Measurements from ENCODE around the gene SHE.

SHE gene

GRCh38 chr1:154485910-154486496 is 16.2 kb downstream of the SHE start:
- no peak overlapping the region for H3K4me2 ChIP-seq (ENCODE audit: low read length, poor library complexity, severe bottlenecking)
- no peak overlapping the region for H2BK5ac ChIP-seq (ENCODE audit: low read depth, low read length, poor library complexity, severe bottlenecking)
- no peak overlapping the region for H4K8ac ChIP-seq (ENCODE audit: low read length)
- H2BK12ac ChIP-seq (ENCODE audit: low read length in 2 of 2): no peak overlapping the region
- no peak for DNase-seq
- peaks cover under 1% of the 10 kb centered on the region for H3K9me3 ChIP-seq (ENCODE audit: control insufficient read depth, low read length)
- H3K79me1 ChIP-seq (replicated peaks; ENCODE audit: low read length, poor library complexity, severe bottlenecking): no peaks in the 10 kb centered on the region
- no peak overlapping the region for H3K14ac ChIP-seq (ENCODE audit: low read length in 2 of 2)
- no peak overlapping the region for H4K91ac ChIP-seq (ENCODE audit: low read length)
- no peak overlapping the region for H3K4me3 ChIP-seq (ENCODE audit: insufficient read depth in 1 of 2, low read depth in 1 of 2, low read length in 2 of 2)
- H3K27me3 ChIP-seq (ENCODE audit: control insufficient read depth in 1 of 2, insufficient read depth in 1 of 2, low read length in 2 of 2): peaks cover 17 to 26% of the 10 kb centered on the region in 2 experiments
- no peak overlapping the region for H2AFZ ChIP-seq (ENCODE audit: low read depth, low read length)
- H2AK5ac ChIP-seq (ENCODE audit: low read length, severe bottlenecking): no peak overlapping the region
- no peak overlapping the region for H3K18ac ChIP-seq (ENCODE audit: low read depth in 1 of 2, low read length in 2 of 2)
- no peak overlapping the region for H3K4ac ChIP-seq (ENCODE audit: low read depth in 1 of 2, low read length in 2 of 2)
- no peak overlapping the region for H2BK120ac ChIP-seq (ENCODE audit: low read depth, low read length)
- no peak overlapping the region for H2BK15ac ChIP-seq (ENCODE audit: low read depth, poor library complexity, severe bottlenecking)
- H3K9ac ChIP-seq (ENCODE audit: low read length): no peak overlapping the region
- no peak overlapping the region for H3K27ac ChIP-seq (ENCODE audit: low read length, poor library complexity, severe bottlenecking)
- 96% methylated on average over 7 of the region's 7 CpGs for WGBS
- no peak overlapping the region for H3K23ac ChIP-seq (ENCODE audit: low read length in 2 of 2)
- H3K4me1 ChIP-seq (ENCODE audit: control insufficient read depth, insufficient read depth, low read depth, low read length): no peaks in the 10 kb centered on the region
- no peaks in the 10 kb centered on the region for H3K36me3 ChIP-seq (ENCODE audit: control insufficient read depth in 1 of 2, insufficient read depth in 2 of 2, low read depth in 1 of 2, low read length in 2 of 2)

- Histone ChIP-seq H4K91ac (ENCODE audit: low read length) (no peak overlapping the region), H3K23ac (ENCODE audit: low read length in 2 of 2) (no peak overlapping the region), H3K4me2 (ENCODE audit: low read length, poor library complexity, severe bottlenecking) (no peak overlapping the region), H3K27ac (ENCODE audit: low read length, poor library complexity, severe bottlenecking) (no peak overlapping the region), H3K4ac (ENCODE audit: low read depth in 1 of 2, low read length in 2 of 2) (no peak overlapping the region), H3K36me3 (ENCODE audit: control insufficient read depth in 1 of 2, insufficient read depth in 2 of 2, low read depth in 1 of 2, low read length in 2 of 2) (no peaks in the 10 kb centered on the region), H3K14ac (ENCODE audit: low read length in 2 of 2) (no peak overlapping the region), H3K27me3 (ENCODE audit: control insufficient read depth in 1 of 2, insufficient read depth in 1 of 2, low read length in 2 of 2) (peaks cover 9 to 17% of the 10 kb centered on the region in 2 experiments), H3K79me1 (replicated peaks; ENCODE audit: low read length, poor library complexity, severe bottlenecking) (no peaks in the 10 kb centered on the region), H3K18ac (ENCODE audit: low read depth in 1 of 2, low read length in 2 of 2) (no peak overlapping the region), H3K4me1 (ENCODE audit: control insufficient read depth, insufficient read depth, low read depth, low read length) (no peaks in the 10 kb centered on the region), H3K4me3 (ENCODE audit: insufficient read depth in 1 of 2, low read depth in 1 of 2, low read length in 2 of 2) (no peak overlapping the region), H3K9me3 (ENCODE audit: control insufficient read depth, low read length) (no peaks in the 10 kb centered on the region), H2AK5ac (ENCODE audit: low read length, severe bottlenecking) (no peak overlapping the region), H2BK15ac (ENCODE audit: low read depth, poor library complexity, severe bottlenecking) (no peak overlapping the region), H3K9ac (ENCODE audit: low read length) (no peak overlapping the region), H2BK12ac (ENCODE audit: low read length in 2 of 2) (no peak overlapping the region), H4K8ac (ENCODE audit: low read length) (no peak overlapping the region), H2BK120ac (ENCODE audit: low read depth, low read length) (no peak overlapping the region), H2BK5ac (ENCODE audit: low read depth, low read length, poor library complexity, severe bottlenecking) (no peak overlapping the region), H2AFZ (ENCODE audit: low read depth, low read length) (no peak overlapping the region)
- no peak for DNase-seq
- 79% methylated on average over 5 of the region's 5 CpGs for WGBS
Measured at GRCh38 chr1:154485106-154485505, 17.1 kb downstream of the SHE start.

GRCh38 chr1:154483941-154484803 is 18.0 kb downstream of the SHE start:
- WGBS: 77% methylated on average over 14 of the region's 14 CpGs
- H2BK15ac ChIP-seq (ENCODE audit: low read depth, poor library complexity, severe bottlenecking): no peak overlapping the region

GRCh38 chr1:154481053-154481452 is 21.2 kb downstream of the SHE start:
- no peak overlapping the region for H3K9ac ChIP-seq (ENCODE audit: low read length)
- no peak overlapping the region for H2AK5ac ChIP-seq (ENCODE audit: low read length, severe bottlenecking)
- H2BK120ac ChIP-seq (ENCODE audit: low read depth, low read length): no peak overlapping the region
- no peak overlapping the region for H3K4me3 ChIP-seq (ENCODE audit: insufficient read depth in 1 of 2, low read depth in 1 of 2, low read length in 2 of 2)
- peaks cover 2% of the 10 kb centered on the region for H3K4me1 ChIP-seq (ENCODE audit: control insufficient read depth, insufficient read depth, low read depth, low read length)
- H3K27ac ChIP-seq (ENCODE audit: low read length, poor library complexity, severe bottlenecking): no peak overlapping the region
- no peak overlapping the region for H2AFZ ChIP-seq (ENCODE audit: low read depth, low read length)
- no peaks in the 10 kb centered on the region for H3K36me3 ChIP-seq (ENCODE audit: control insufficient read depth in 1 of 2, insufficient read depth in 2 of 2, low read depth in 1 of 2, low read length in 2 of 2)
- H3K14ac ChIP-seq (ENCODE audit: low read length in 2 of 2): no peak overlapping the region
- H3K27me3 ChIP-seq (ENCODE audit: control insufficient read depth in 1 of 2, insufficient read depth in 1 of 2, low read length in 2 of 2): no peaks in the 10 kb centered on the region
- H2BK12ac ChIP-seq (ENCODE audit: low read length in 2 of 2): no peak overlapping the region
- no peak overlapping the region for H4K91ac ChIP-seq (ENCODE audit: low read length)
- no peaks in the 10 kb centered on the region for H3K9me3 ChIP-seq (ENCODE audit: control insufficient read depth, low read length)
- no peak overlapping the region for H3K4ac ChIP-seq (ENCODE audit: low read depth in 1 of 2, low read length in 2 of 2)
- no peak overlapping the region for H2BK15ac ChIP-seq (ENCODE audit: low read depth, poor library complexity, severe bottlenecking)
- H3K18ac ChIP-seq (ENCODE audit: low read depth in 1 of 2, low read length in 2 of 2): no peak overlapping the region
- H3K23ac ChIP-seq (ENCODE audit: low read length in 2 of 2): no peak overlapping the region
- H2BK5ac ChIP-seq (ENCODE audit: low read depth, low read length, poor library complexity, severe bottlenecking): no peak overlapping the region
- WGBS: 0% methylated on average over 1 of the region's 1 CpG
- H3K4me2 ChIP-seq (ENCODE audit: low read length, poor library complexity, severe bottlenecking): no peak overlapping the region
- no peak overlapping the region for H4K8ac ChIP-seq (ENCODE audit: low read length)
- no peak for DNase-seq
- no peaks in the 10 kb centered on the region for H3K79me1 ChIP-seq (replicated peaks; ENCODE audit: low read length, poor library complexity, severe bottlenecking)

More at GRCh38 chr1:154483941-154484803, 18.0 kb downstream of the SHE start:
- H3K27me3 ChIP-seq (ENCODE audit: control insufficient read depth in 1 of 2, insufficient read depth in 1 of 2, low read length in 2 of 2): peaks cover 4 to 7% of the 10 kb centered on the region in 2 experiments
- H4K8ac ChIP-seq (ENCODE audit: low read length): no peak overlapping the region
- no peak overlapping the region for H3K4me3 ChIP-seq (ENCODE audit: insufficient read depth in 1 of 2, low read depth in 1 of 2, low read length in 2 of 2)
- H3K79me1 ChIP-seq (replicated peaks; ENCODE audit: low read length, poor library complexity, severe bottlenecking): no peaks in the 10 kb centered on the region
- H3K9ac ChIP-seq (ENCODE audit: low read length): no peak overlapping the region
- H3K4me1 ChIP-seq (ENCODE audit: control insufficient read depth, insufficient read depth, low read depth, low read length): no peaks in the 10 kb centered on the region
- H3K4me2 ChIP-seq (ENCODE audit: low read length, poor library complexity, severe bottlenecking): no peak overlapping the region
- H3K14ac ChIP-seq (ENCODE audit: low read length in 2 of 2): no peak overlapping the region
- no peak overlapping the region for H3K27ac ChIP-seq (ENCODE audit: low read length, poor library complexity, severe bottlenecking)
- H2BK12ac ChIP-seq (ENCODE audit: low read length in 2 of 2): no peak overlapping the region
- no peak overlapping the region for H2AFZ ChIP-seq (ENCODE audit: low read depth, low read length)
- H2BK5ac ChIP-seq (ENCODE audit: low read depth, low read length, poor library complexity, severe bottlenecking): no peak overlapping the region
- H3K36me3 ChIP-seq (ENCODE audit: control insufficient read depth in 1 of 2, insufficient read depth in 2 of 2, low read depth in 1 of 2, low read length in 2 of 2): no peaks in the 10 kb centered on the region
- no peak overlapping the region for H2BK120ac ChIP-seq (ENCODE audit: low read depth, low read length)
- H3K23ac ChIP-seq (ENCODE audit: low read length in 2 of 2): no peak overlapping the region
- DNase-seq: peak; percentile 45
- no peak overlapping the region for H4K91ac ChIP-seq (ENCODE audit: low read length)
- no peak overlapping the region for H3K18ac ChIP-seq (ENCODE audit: low read depth in 1 of 2, low read length in 2 of 2)
- H3K4ac ChIP-seq (ENCODE audit: low read depth in 1 of 2, low read length in 2 of 2): no peak overlapping the region
- no peaks in the 10 kb centered on the region for H3K9me3 ChIP-seq (ENCODE audit: control insufficient read depth, low read length)
- H2AK5ac ChIP-seq (ENCODE audit: low read length, severe bottlenecking): no peak overlapping the region
